ENCODE results near the gene SMAP1. TPM values are rescaled to one million over a fixed set of nuclear protein-coding genes. Genes with fewer than 3 reads are reported as not detected.

SMAP1 gene
- total and polyA plus RNA-seq, 9 of the 15 experiments (the other 6 are each of a cell fraction or from before 2014, with no cell fraction given) = 11.4 to 26.4 (median 15.5) TPM

GRCh38 chr6:70673054-70673453 is 5.4 kb downstream of the SMAP1 start:
- TF ChIP-seq RBM15 (IDR thresholded peaks at IDR 0.05; ENCODE audit: insufficient read depth, low read length) (no peak), NFATC3 (IDR thresholded peaks at IDR 0.05) (no peak), SLC30A9 (CRISPR knock-in tag; IDR thresholded peaks at IDR 0.05) (no peak), ZNF12 (CRISPR knock-in tag; IDR thresholded peaks at IDR 0.05) (no peak), SREBF2 (CRISPR knock-in tag; IDR thresholded peaks at IDR 0.05) (no peak), PTBP1 (IDR thresholded peaks at IDR 0.05; ENCODE audit: low read depth, low read length) (no peak), CREBBP (IDR thresholded peaks at IDR 0.05; ENCODE audit: low read depth, low read length) (no peak)
- H3K36me3 ChIP-seq (ENCODE audit: control insufficient read depth, insufficient read depth, low read length) = no peaks in the 10 kb centered on the region
- H3K4me3 ChIP-seq = no peak overlapping the region
- CTCF ChIA-PET (ENCODE audit: low intra/inter-chr PET ratio) = no interaction called here
- FAIRE-seq = no peak
- no peak overlapping the region for H3K9ac ChIP-seq (ENCODE audit: insufficient read depth in 1 of 2, low read depth in 2 of 2, low read length in 2 of 2)
- peak; percentile 5; the same call in 1 of the 3 replicates for ATAC-seq
- 0 out of 2 replicates have a peak, but pooled peaks cover 4% of the 10 kb centered on the region for H4K20me1 ChIP-seq (replicated peaks; ENCODE audit: control insufficient read depth, insufficient read depth, low read length)
- WGBS (ENCODE audit: insufficient coverage, low coverage, missing lambda C conversion rate) = 45% methylated on average over 2 of the region's 2 CpGs
- no peak overlapping the region for H3K27ac ChIP-seq (ENCODE audit: extremely low read depth, low read depth, low read length)
- DNase-seq (ENCODE audit: extremely low read depth in 1 of 4, low spot score in 3 of 4) = no peak
- H3K9me3 ChIP-seq (replicated peaks; ENCODE audit: control insufficient read depth, insufficient read depth, low read depth, low read length) = no peaks in the 10 kb centered on the region
- peaks cover 43% of the 10 kb centered on the region for H3K79me2 ChIP-seq (ENCODE audit: control insufficient read depth, insufficient read depth, low read length)
- no peaks in the 10 kb centered on the region for H3K9me1 ChIP-seq (ENCODE audit: control insufficient read depth, insufficient read depth, low read length)
- POLR2A ChIA-PET = interaction anchor here (0.8 to 2.1 kb wide), 3 partner anchors 13 to 72 kb away, joined by 3 to 9 read pairs (median 3); no protein-coding TSS in a partner anchor
- intact Hi-C loops (cut with micrococcal nuclease) (no loop called here), in situ Hi-C loops (cut with MboI) (no loop called here)
- peaks cover 5 to 13% of the 10 kb centered on the region in 2 experiments; a peak in 3 of 5 replicates for H3K4me1 ChIP-seq (replicated peaks in 1 of 2; ENCODE audit: control insufficient read depth in 2 of 2, insufficient read depth in 2 of 2, low read length in 2 of 2)
- peak overlapping the region; percentile 21 for H3K4me2 ChIP-seq (ENCODE audit: insufficient read depth, low read length)
- no TSS peak for BruUV-seq (replicated peaks)
- H2AFZ ChIP-seq (ENCODE audit: low read depth, low read length) = no peak overlapping the region
- no peaks in the 10 kb centered on the region for H3K27me3 ChIP-seq (ENCODE audit: control insufficient read depth in 2 of 2, insufficient read depth in 2 of 2, low read length in 2 of 2)

Data from K562 (cell line).